ENCODE measurements around the gene FBXW12. TPM values are rescaled to one million over a fixed set of nuclear protein-coding genes. Genes with fewer than 3 reads are reported as not detected.

The FBXW12 gene
- total RNA-seq, 1 donor from 2014 or later: 0.23 TPM

DNA sequence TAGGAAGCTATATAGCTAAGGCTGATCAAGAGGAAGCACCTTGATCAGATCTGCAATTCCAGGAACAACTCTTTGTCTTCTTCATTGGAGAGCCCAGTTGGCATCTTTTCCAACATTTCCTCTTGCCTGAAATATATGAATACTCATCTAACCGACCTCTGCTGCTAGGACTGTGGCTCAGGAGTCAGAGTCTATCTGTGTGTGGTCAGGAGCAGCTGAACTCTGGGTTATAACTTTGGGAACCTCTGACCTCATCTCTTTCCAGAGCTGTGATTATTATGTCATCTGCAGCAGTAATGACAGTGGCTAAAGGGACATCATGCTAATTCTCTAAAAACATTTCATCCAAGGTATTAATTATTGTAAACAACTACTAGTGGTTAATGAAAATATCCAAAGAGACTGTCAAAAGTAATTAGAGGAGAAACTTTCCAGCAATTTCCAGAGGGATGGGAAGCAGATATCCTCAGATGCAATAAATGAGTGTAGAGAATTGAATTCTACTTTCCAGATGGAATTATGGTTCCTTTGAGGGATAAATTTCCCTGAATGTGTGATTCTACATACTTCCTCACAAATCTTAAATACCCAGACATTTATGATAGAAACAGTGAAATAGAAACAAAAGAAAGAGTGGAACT lies 27.0 kb upstream of the FBXW12 start:
- DNase-seq (ENCODE audit: low read depth): no peak
- TF ChIP-seq, protein P1, sequence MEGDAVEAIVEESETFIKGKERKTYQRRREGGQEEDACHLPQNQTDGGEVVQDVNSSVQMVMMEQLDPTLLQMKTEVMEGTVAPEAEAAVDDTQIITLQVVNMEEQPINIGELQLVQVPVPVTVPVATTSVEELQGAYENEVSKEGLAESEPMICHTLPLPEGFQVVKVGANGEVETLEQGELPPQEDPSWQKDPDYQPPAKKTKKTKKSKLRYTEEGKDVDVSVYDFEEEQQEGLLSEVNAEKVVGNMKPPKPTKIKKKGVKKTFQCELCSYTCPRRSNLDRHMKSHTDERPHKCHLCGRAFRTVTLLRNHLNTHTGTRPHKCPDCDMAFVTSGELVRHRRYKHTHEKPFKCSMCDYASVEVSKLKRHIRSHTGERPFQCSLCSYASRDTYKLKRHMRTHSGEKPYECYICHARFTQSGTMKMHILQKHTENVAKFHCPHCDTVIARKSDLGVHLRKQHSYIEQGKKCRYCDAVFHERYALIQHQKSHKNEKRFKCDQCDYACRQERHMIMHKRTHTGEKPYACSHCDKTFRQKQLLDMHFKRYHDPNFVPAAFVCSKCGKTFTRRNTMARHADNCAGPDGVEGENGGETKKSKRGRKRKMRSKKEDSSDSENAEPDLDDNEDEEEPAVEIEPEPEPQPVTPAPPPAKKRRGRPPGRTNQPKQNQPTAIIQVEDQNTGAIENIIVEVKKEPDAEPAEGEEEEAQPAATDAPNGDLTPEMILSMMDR (conservative IDR thresholded peaks at IDR 0.05; ENCODE audit: low read depth, low read length): no peak
- H3K4me3 ChIP-seq (ENCODE audit: low read depth, low read length): no peak overlapping the region

DNA sequence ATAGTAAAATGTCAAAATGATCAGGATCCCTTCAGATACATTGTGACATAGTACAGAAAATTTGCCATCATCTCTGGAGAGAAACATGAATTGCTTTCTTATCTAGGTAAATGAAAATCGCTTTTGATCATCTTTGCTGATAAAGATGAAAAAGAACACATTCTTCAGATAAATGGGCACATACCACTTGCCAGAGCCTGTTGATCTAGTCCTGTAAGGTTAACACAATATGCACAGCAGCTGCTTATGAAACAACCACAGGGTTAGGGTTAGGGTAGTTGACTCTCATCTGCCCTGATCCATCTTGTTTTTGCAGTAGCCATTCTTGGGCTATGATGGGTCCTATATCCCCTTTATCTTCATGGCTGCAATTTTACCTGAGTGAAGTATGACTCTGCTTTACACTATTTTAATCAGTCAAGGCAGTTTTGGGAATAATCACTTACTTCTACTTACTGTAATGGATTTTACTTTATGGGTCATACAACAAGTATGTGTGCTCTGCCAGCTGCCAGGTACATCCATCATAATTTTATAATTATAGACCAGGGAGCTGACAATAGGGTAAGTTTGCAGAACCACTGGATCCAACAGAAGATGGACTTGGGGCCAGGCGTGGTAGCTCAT lies 26.0 kb upstream of the FBXW12 start:
- no peak for DNase-seq (ENCODE audit: low read depth)
- TF ChIP-seq, protein P1 (conservative IDR thresholded peaks at IDR 0.05; ENCODE audit: low read depth, low read length): no peak
- H3K4me3 ChIP-seq (ENCODE audit: low read depth, low read length): no peak overlapping the region

DNA sequence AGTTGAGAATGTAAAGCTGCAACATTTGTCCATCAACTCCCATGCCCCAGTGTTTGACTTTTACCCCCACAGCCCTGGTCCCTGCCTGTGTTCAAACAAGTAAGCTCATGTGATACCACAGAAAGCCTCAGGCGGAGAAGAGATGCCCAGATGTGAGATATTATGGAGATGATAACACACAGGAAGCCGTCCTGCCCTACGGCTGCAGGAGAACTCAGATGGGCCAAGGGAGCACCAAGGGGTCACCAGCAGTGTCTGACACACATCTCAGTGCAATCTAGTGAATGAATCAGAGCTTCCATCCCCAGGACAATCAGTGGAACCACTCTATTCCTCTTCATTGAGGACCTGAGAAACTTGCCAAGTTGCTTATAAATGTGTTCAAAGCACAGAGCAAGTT lies 24.5 kb upstream of the FBXW12 start:
- no peak for DNase-seq (ENCODE audit: low read depth)
- H3K4me3 ChIP-seq (ENCODE audit: low read depth, low read length): no peak overlapping the region
- TF ChIP-seq, protein P1 (conservative IDR thresholded peaks at IDR 0.05; ENCODE audit: low read depth, low read length): no peak

DNA sequence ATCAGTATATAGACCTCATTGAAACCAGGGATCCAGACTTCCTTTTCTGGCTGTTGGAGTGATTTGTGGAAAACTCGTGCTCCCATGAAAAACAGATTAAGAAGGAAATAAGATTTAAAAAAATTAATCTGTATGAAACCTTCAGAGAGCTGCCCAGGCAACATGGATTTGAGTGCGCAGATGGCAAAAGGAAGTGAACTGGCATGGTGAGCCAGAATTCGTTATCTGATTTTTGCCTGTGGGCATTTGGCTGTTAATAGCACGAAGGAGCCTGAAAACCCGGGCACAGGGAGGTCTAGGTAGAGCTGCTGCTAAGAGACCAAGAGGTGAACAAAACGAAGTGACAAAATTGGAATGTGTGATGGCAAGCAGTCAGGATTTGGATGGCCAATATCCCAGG lies 19.5 kb upstream of the FBXW12 start:
- TF ChIP-seq, protein P1 (conservative IDR thresholded peaks at IDR 0.05; ENCODE audit: low read depth, low read length): no peak
- no peak overlapping the region for H3K4me3 ChIP-seq (ENCODE audit: low read depth, low read length)
- no peak for DNase-seq (ENCODE audit: low read depth)

DNA sequence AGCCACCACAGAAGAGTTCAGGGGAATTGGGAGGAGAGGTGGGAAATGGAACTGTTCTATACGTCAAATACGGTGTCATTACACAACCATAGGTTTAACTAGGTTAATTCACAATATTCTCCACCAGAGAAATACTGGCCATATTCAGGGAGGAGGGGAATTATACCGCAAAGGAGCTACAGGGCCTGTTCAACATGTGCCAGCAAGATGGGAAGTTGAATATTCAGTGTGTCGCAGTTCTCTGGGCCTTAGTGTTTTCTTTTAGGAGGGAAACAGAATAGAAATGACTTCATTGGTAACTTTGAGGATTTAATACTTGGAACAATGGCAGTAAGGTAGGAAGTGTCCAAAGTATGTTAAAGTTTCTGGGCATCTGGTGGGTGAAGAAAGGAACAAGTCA lies 18.0 kb upstream of the FBXW12 start:
- TF ChIP-seq, protein P1 (conservative IDR thresholded peaks at IDR 0.05; ENCODE audit: low read depth, low read length): no peak
- no peak for DNase-seq (ENCODE audit: low read depth)
- no peak overlapping the region for H3K4me3 ChIP-seq (ENCODE audit: low read depth, low read length)

DNA sequence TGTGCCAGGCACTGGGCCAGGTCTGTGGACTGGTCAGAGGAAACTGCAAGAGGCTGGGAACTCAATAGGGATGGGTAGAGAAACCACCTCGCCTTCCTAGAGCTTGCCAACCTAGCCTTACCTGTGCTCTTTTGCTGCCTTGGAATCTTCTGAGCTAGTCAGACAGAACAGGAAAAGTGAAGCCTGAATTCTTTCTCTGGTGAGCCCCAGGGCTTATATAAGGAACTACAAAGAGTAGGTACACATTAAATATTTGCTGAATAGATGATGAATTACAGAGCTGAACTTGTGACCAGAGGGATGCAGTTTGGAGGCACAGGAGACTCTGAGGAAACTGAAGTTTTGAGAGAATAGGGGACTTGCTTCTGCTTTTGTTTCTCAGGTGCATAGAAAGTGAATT lies 15.6 kb upstream of the FBXW12 start:
- DNase-seq (ENCODE audit: low read depth): no peak
- TF ChIP-seq, protein P1 (conservative IDR thresholded peaks at IDR 0.05; ENCODE audit: low read depth, low read length): no peak
- no peak overlapping the region for H3K4me3 ChIP-seq (ENCODE audit: low read depth, low read length)

DNA sequence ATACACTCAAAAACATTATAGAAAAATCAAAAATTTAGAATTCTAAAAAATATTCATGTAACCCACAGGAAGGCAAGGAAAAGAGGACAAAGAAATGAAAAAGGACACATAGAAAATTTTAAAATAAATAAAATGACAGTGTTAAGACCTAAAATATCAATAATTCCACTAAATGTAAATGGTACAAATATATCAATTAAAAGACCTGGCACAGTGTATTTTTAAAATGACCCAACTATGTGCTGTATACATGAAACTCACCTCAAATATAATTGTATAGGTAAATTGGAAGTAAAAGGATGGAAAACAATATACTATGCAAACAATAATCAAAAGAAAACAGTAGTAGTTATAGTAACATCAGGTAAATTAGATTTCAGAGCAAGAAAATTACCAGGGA lies 10.1 kb upstream of the FBXW12 start:
- H3K4me3 ChIP-seq (ENCODE audit: low read depth, low read length): no peak overlapping the region
- TF ChIP-seq, protein P1 (conservative IDR thresholded peaks at IDR 0.05; ENCODE audit: low read depth, low read length): no peak
- no peak for DNase-seq (ENCODE audit: low read depth)

All from epithelial cell of proximal tubule (primary cell).